Spinal cord (tissue), 10 donors: Measurements from ENCODE around the gene NR4A2. TPM values are rescaled to one million over a fixed set of nuclear protein-coding genes. Genes with fewer than 3 reads are reported as not detected.
A peak's percentile ranks its signal among the peaks of the same experiment; 100 is the strongest.

Source experiments
- DNase-seq, 6 donors: peaks; one replicate each; pipeline versions ENCODE4 v3.0.0 to v3.0.0-alpha.2; 2013 to 2015; ENCODE audit warnings: low spot score in 6 of 6, low read depth in 4 of 6
- H3K27ac ChIP-seq: one replicate; pipeline ENCODE4 v1.5.1; 2013; ENCODE audit warnings: low read depth, low read length, control low read depth
- H3K27me3 ChIP-seq: one replicate; pipeline ENCODE4 v1.6.1; 2013; ENCODE audit warnings: low read length; ENCODE audit not compliant: control insufficient read depth, insufficient read depth
- H3K36me3 ChIP-seq: one replicate; pipeline ENCODE4 v1.6.1; 2013; ENCODE audit warnings: low read length; ENCODE audit not compliant: control insufficient read depth, insufficient read depth
- H3K4me1 ChIP-seq: one replicate; pipeline ENCODE4 v1.6.1; 2013; ENCODE audit warnings: low read length; ENCODE audit not compliant: control insufficient read depth, insufficient read depth
- H3K4me3 ChIP-seq: one replicate; pipeline ENCODE4 v1.5.1; 2013; ENCODE audit warnings: low read depth, low read length, control low read depth
- H3K9me3 ChIP-seq: one replicate; pipeline ENCODE4 v1.6.1; 2013; ENCODE audit warnings: low read length; ENCODE audit not compliant: control insufficient read depth, insufficient read depth
- WGBS: methylation state at CpG from one replicate; pipeline ENCODE4 v1.1.5; 2013; ENCODE audit warnings: missing lambda C conversion rate; ENCODE audit not compliant: insufficient coverage; 5-methylcytosine and 5-hydroxymethylcytosine counted together
- polyA plus RNA-seq, 2 donors: library from polyadenylated mRNA; unstranded; fragments of 120-200 nt; gene quantifications; one replicate each; pipeline ENCODE4 v1.2.1, GENCODE V29; 2013; ENCODE audit not compliant: insufficient read length in 2 of 2
- total RNA-seq, 2 donors: library from RNA; depleted of rRNA in 1 of 2; stranded (reverse); fragments of 120-200 nt in 1 of 2; fragments of >200 nt in 1 of 2; gene quantifications; one replicate each; pipeline versions ENCODE4 v1.2.3 to v1.2.4, GENCODE V29; 2013 to 2014
- donor health status: healthy.

NR4A2 gene
- total and polyA plus RNA-seq, 4 donors, result 4.0 to 7.6 (median 5.8) TPM

GRCh38 chr2:156322051-156322685, 10.4 kb downstream of the NR4A2 start:
- H3K27ac ChIP-seq, result no peak overlapping the region
- H3K4me3 ChIP-seq, result no peak overlapping the region
- WGBS, result 3% methylated on average over 17 of the region's 21 CpGs
- peaks cover 30% of the 10 kb centered on the region for H3K4me1 ChIP-seq
- H3K9me3 ChIP-seq, result no peaks in the 10 kb centered on the region
- H3K27me3 ChIP-seq, result peaks cover 89% of the 10 kb centered on the region
- DNase-seq, result peak in 1 of 6 donors; percentile 44
- no peaks in the 10 kb centered on the region for H3K36me3 ChIP-seq

GRCh38 chr2:156321243-156321904, 11.1 kb downstream of the NR4A2 start:
- DNase-seq, result peak in 2 of 6 donors; percentile 66 to 71
- Histone ChIP-seq H3K9me3 (no peaks in the 10 kb centered on the region), H3K4me3 (no peak overlapping the region), H3K27me3 (peaks cover 81% of the 10 kb centered on the region), H3K36me3 (no peaks in the 10 kb centered on the region), H3K4me1 (peaks cover 30% of the 10 kb centered on the region), H3K27ac (no peak overlapping the region)
- 1% methylated on average over 25 of the region's 31 CpGs for WGBS

GRCh38 chr2:156320486-156321098, 11.9 kb downstream of the NR4A2 start:
- DNase-seq, result peak in 2 of 6 donors; percentile 38 to 57
- H3K4me3 ChIP-seq, result peak overlapping the region; percentile 35
- H3K36me3 ChIP-seq, result no peaks in the 10 kb centered on the region
- peak overlapping the region; percentile 58 for H3K27ac ChIP-seq
- H3K4me1 ChIP-seq, result peaks cover 30% of the 10 kb centered on the region
- under 1% methylated on average over 28 of the region's 31 CpGs for WGBS
- H3K27me3 ChIP-seq, result peaks cover 73% of the 10 kb centered on the region
- no peaks in the 10 kb centered on the region for H3K9me3 ChIP-seq

- Histone ChIP-seq H3K27ac (peak overlapping the region; percentile 58), H3K9me3 (no peaks in the 10 kb centered on the region), H3K4me1 (peaks cover 30% of the 10 kb centered on the region), H3K36me3 (no peaks in the 10 kb centered on the region), H3K4me3 (peak overlapping the region; percentile 35), H3K27me3 (peaks cover 67% of the 10 kb centered on the region)
- WGBS, result under 1% methylated on average over 47 of the region's 47 CpGs
- no peak for DNase-seq
Observed at GRCh38 chr2:156319811-156320485, 12.6 kb downstream of the NR4A2 start.

GRCh38 chr2:156317631-156318030, 14.9 kb downstream of the NR4A2 start:
- Histone ChIP-seq H3K4me1 (peaks cover 26% of the 10 kb centered on the region), H3K27me3 (peaks cover 52% of the 10 kb centered on the region), H3K4me3 (no peak overlapping the region), H3K36me3 (no peaks in the 10 kb centered on the region), H3K27ac (no peak overlapping the region), H3K9me3 (no peaks in the 10 kb centered on the region)
- WGBS, result no CpG with 5 or more reads among the region's 3 CpGs
- no peak for DNase-seq

GRCh38 chr2:156311976-156312375, 20.5 kb downstream of the NR4A2 start:
- Histone ChIP-seq H3K4me3 (no peak overlapping the region), H3K9me3 (no peaks in the 10 kb centered on the region), H3K36me3 (no peaks in the 10 kb centered on the region), H3K27ac (no peak overlapping the region), H3K4me1 (no peaks in the 10 kb centered on the region), H3K27me3 (peaks cover 7% of the 10 kb centered on the region)
- WGBS, result no CpG with 5 or more reads among the region's 2 CpGs
- peak in 2 of 6 donors; percentile 34 to 84 for DNase-seq

GRCh38 chr2:156310773-156311172, 21.7 kb downstream of the NR4A2 start:
- H3K4me3 ChIP-seq, result no peak overlapping the region
- H3K36me3 ChIP-seq, result no peaks in the 10 kb centered on the region
- no peaks in the 10 kb centered on the region for H3K9me3 ChIP-seq
- peaks cover 7% of the 10 kb centered on the region for H3K27me3 ChIP-seq
- no peaks in the 10 kb centered on the region for H3K4me1 ChIP-seq
- no peak for DNase-seq
- no peak overlapping the region for H3K27ac ChIP-seq

- Histone ChIP-seq H3K27me3 (peaks cover 6% of the 10 kb centered on the region), H3K27ac (no peak overlapping the region), H3K4me1 (no peaks in the 10 kb centered on the region), H3K9me3 (no peaks in the 10 kb centered on the region), H3K36me3 (no peaks in the 10 kb centered on the region), H3K4me3 (no peak overlapping the region)
- DNase-seq, result no peak
- no CpG with 5 or more reads among the region's 1 CpG for WGBS
Observed at GRCh38 chr2:156309917-156310316, 22.6 kb downstream of the NR4A2 start.

- Histone ChIP-seq H3K9me3 (no peaks in the 10 kb centered on the region), H3K27me3 (peaks cover 3% of the 10 kb centered on the region), H3K27ac (no peak overlapping the region), H3K4me3 (no peak overlapping the region), H3K4me1 (no peaks in the 10 kb centered on the region), H3K36me3 (no peaks in the 10 kb centered on the region)
- DNase-seq, result no peak
Observed at GRCh38 chr2:156309167-156309566, 23.4 kb downstream of the NR4A2 start.
